Kidney capillary endothelial cell (primary cell): ENCODE data around the gene LAMP2.

Experiments used
- DNase-seq: peaks from one replicate; pipeline ENCODE4 v3.0.0-alpha.2; 2018; ENCODE audit warnings: low spot score

Gene LAMP2

DNA sequence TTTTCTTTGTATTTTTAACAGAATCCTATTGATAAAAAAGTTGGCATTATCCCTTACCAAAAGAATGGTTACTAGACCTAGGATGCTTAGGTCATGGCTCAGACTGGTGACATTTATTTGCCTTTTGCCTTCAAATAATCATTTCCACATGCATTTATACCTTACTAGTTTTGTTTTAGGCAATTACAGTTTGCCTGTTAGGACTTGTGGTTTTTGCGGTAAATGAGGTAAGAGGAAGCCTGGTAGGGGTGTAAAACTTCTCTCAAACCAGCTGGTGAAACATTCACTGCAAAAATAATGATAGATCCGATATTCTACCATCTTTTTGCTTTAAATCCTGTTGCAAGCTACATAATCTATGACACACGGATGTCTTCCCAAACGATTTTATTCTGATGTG, 12.1 kb downstream of the LAMP2 start:
- DNase-seq = no peak

- no peak for DNase-seq
Measured at GRCh38 chrX:120453985-120454384, 15.1 kb downstream of the LAMP2 start.

GRCh38 chrX:120452131-120452530, 17.0 kb downstream of the LAMP2 start:
- DNase-seq = no peak

DNA sequence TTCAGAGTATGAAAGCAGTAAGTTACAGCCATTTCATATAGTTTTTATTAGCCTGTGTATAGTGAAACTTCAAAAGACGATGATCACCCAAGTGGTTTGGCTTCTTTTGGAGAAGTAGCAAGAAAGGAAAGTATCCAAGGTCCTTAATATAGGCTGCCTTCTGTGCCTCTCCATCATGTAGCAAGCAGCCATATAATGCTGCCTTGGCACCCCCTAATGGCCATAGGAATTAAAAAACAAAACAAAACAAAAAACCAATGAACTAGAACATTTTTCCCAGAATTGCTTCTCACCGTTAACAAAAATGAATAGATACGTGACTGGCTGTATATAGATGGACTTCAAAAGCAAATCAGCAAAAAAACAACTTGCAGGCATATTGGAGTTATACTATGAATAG, 18.9 kb downstream of the LAMP2 start:
- DNase-seq = no peak

- no peak for DNase-seq
Measured at GRCh38 chrX:120446498-120446897, 22.6 kb downstream of the LAMP2 start.

DNA sequence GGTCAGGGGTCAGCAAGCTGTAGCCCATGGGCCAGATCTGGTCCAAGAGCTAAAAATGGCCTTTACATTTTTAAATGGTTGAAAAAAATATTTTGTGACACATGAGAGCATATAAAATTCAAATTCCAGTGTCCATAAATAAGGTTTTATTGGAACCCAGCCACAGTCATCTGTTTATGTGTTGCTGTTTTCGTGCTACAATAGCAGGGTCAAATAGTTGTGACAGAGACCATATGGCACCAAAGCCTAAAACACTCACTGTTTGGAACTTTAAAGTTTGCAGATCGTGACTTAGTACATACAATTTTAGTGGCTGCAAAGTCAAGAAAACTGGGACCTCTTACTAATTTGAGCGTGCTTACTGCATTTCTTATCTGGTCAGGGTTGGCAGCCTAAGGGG, 29.2 kb downstream of the LAMP2 start:
- no peak for DNase-seq

DNA sequence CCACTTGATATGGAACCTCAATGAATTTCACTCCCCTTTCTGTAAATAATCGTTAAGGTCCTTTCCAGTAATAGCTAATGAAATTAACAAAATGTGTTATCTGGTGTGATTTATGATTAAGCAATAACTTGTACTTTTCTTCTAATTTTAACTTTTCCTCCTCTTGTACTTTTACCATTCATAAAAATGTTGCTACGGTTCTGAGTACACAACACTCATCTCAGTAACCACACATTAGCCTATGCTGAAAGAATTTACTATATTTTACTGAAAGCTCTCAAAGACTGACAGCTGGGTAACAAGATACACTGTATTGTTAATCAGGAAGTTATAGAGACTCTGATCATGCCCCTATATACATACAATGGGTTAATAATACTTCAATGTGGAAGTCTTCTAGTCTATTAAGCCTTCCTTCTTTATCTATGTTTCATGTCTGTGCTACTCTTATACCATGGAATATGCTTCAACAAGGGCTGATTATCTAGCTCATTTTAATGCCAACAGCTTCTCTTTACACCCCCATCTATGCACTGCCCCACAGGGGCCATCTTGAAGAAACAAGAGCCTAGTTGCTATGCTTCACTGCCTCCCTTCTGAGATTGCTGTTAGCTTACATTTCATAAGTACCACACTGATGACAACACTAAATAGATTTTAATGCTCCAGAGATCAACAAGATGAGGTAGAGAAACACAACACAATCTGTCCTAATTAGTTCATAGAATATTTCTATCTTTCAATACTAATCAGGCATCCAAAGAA, 39.1 kb downstream of the LAMP2 start:
- no peak for DNase-seq

DNA sequence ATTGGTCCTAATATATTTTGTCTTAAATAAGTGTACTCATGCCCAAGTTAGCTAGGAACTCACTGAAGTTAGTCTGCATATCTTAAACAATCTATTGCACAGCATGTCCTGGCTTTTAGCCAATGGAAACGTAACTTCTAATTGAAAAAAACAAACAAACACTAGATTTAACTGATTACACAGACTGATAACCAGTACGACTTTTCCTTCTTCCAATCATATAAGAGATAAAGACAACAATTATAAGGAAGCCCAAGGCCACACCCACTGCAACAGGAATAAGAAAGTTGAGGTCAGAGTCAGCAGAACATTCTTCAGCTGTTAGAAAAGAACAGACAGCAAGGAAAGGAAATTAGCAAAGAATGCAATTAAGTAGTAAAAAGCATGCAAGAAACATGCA, 40.8 kb downstream of the LAMP2 start:
- no peak for DNase-seq

GRCh38 chrX:120426599-120426998, 42.5 kb downstream of the LAMP2 start:
- DNase-seq = no peak

DNA sequence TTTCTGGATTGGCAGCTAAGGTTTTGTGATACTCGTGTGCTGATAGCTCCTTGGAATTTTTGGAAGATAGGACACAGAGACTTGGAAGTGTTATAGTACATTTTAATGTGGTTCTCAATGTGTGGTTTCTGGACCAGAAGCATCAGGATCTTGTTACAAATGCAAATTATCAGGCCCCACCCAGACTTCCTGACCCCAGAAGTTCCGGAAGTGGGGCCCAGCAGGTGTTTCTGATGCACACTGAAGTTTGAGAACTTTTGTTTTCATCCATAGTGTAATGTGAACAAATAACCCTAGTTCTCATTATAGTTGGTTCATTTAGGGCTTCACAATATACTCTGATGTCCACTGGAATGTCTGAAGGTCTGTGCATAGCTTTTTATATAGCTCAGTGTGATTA, 49.6 kb downstream of the LAMP2 start:
- DNase-seq = no peak

DNA sequence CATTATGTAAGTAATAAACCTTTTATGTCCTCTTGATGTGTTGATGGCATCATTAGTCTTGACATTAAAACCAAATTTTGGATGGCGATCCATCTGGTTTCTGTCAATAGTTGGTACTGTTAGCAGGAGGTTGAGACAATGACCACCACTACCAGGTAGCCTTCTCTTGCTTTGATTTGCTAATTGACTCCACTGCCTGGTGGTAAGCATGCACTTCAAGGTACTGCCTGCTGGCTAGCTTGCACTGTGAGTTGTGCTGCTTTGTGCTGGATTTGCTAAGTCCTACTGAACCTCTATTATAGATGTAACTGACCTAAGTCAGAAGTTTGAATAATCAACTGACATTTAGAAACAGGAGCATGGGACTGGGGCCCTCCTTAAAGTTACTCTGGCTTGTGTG, 60.9 kb downstream of the LAMP2 start:
- DNase-seq = no peak

DNA sequence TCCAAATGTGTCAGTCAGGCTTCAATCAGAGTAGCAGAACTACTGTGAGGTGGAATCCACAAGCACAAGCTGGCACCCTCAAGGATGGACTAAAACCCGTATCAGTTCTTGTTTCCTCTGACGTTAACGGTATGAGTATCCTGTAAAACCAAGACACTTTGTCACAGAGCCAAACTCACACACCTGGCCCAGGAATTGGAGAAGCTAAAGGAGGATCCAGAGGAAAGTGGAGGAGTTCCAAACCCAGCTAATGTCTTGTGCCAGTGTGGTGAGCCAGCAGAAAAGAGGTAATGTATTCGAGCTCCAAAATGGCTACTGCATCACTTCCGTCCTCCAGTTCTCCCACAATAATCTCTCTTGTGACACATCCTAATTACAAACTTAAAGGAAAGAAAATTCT, 62.5 kb downstream of the LAMP2 start:
- no peak for DNase-seq

DNA sequence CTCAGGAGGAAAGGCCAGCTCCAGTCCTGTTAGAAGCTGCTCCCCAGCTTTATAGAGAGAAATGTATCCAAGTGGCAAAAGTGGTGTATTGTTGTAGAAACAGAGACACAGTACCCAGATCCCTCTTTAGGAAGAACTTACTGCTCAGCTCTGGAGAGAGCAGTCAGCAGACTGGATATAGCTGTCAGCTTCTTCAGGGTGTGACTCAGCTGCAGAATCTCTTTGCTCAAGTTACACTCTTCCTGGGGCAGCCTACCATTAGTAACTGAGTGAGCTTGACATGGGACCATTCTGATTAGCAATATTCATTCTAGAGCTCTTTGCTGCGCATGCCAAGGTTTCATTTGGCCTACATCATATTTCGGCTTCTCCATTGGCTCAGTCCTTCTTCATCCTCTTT, 66.7 kb downstream of the LAMP2 start:
- no peak for DNase-seq

DNA sequence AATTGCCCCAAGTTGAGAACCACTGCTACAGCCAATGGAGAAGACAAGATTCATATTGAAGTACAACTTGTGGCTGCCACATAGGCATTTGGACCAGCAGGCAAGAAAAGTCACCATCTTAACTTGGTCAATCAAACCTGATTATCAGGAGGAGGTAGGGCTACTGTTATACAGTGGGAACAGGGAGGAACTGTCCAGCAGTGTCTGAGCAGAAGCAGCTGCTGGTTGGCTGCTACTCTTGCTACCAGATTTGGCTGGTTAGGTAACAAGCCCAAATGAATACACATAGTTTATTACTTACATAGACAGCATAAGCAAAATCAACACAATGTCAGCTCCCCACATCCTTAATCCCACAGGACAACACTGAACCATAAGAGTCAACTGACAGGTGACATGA, 67.8 kb downstream of the LAMP2 start:
- DNase-seq = no peak

DNA sequence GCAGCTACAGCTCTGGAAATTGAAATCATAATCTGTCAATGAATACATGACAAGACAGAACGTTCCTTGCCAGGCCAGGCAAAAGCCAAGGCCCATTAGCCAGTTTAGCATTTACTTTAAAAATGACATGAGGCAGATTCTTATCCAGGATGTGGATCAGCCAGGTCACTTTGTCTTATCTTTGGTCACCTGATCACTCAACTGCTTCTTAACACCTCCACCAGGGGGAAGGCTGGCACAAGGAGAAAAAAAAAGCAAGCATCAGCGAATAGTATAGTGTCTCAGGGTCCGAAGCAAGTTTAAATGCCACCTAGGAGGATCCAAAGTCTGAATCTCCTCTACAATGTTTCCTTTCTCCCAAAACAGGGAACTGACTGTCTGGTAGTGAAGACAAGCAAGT, 88.4 kb downstream of the LAMP2 start:
- DNase-seq = no peak

- DNase-seq = no peak
Measured at GRCh38 chrX:120379937-120380681, 89.0 kb downstream of the LAMP2 start.

DNA sequence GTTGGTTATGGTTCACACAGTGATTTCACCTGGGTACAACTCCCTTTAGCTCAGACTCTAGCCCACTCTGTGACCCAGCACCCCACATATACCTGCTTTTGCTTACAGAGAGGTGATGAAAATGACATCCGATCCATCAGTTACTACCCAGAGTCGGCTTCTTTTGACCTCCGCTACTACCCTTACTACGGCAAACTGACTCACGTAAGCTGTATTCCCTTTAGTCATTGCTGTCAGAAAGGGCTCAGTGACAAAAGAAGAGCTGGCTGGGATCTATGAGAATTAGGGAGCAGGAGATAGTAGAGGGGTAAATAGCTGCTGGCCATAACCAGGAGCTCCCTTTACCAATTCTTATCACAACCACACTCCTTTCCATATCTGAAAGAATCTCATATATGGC, 90.5 kb downstream of the LAMP2 start:
- no peak for DNase-seq
